ENCODE measurements around the gene ILDR1.
"Not testable (repeated sequence)": the region's sequence is repeated elsewhere in the genome, so short reads cannot be mapped to it uniquely, and the experiment has no call there.

Gene ILDR1

GRCh38 chr3:121962443-121962842 is 59.6 kb downstream of the ILDR1 start:
- no peak overlapping the region for H3K27ac ChIP-seq (ENCODE audit: low read length)
- H3K9me3 ChIP-seq (ENCODE audit: control insufficient read depth, low read depth, low read length) = no peaks in the 10 kb centered on the region
- H3K4me1 ChIP-seq (ENCODE audit: control insufficient read depth, low read depth, low read length) = peaks cover 7% of the 10 kb centered on the region
- no peaks in the 10 kb centered on the region for H3K36me3 ChIP-seq (ENCODE audit: control insufficient read depth, low read depth, low read length)
- H3K27me3 ChIP-seq (ENCODE audit: control insufficient read depth, insufficient read depth, low read length) = no peaks in the 10 kb centered on the region
- H3K4me3 ChIP-seq (ENCODE audit: low read length) = no peak overlapping the region
- H3K9ac ChIP-seq (ENCODE audit: low read length) = no peak overlapping the region

- no peak overlapping the region for H3K9ac ChIP-seq (ENCODE audit: low read length)
- H3K27me3 ChIP-seq (ENCODE audit: control insufficient read depth, insufficient read depth, low read length) = no peaks in the 10 kb centered on the region
- H3K27ac ChIP-seq (ENCODE audit: low read length) = no peak overlapping the region
- H3K4me3 ChIP-seq (ENCODE audit: low read length) = no peak overlapping the region
- H3K4me1 ChIP-seq (ENCODE audit: control insufficient read depth, low read depth, low read length) = peaks cover 13% of the 10 kb centered on the region
- no peaks in the 10 kb centered on the region for H3K9me3 ChIP-seq (ENCODE audit: control insufficient read depth, low read depth, low read length)
- H3K36me3 ChIP-seq (ENCODE audit: control insufficient read depth, low read depth, low read length) = no peaks in the 10 kb centered on the region
Measured at GRCh38 chr3:121961283-121961682, 60.8 kb downstream of the ILDR1 start.

- H3K9ac ChIP-seq (ENCODE audit: low read length) = no peak overlapping the region
- H3K9me3 ChIP-seq (ENCODE audit: control insufficient read depth, low read depth, low read length) = no peaks in the 10 kb centered on the region
- H3K4me1 ChIP-seq (ENCODE audit: control insufficient read depth, low read depth, low read length) = peaks cover 15% of the 10 kb centered on the region
- no peaks in the 10 kb centered on the region for H3K36me3 ChIP-seq (ENCODE audit: control insufficient read depth, low read depth, low read length)
- H3K4me3 ChIP-seq (ENCODE audit: low read length) = no peak overlapping the region
- H3K27me3 ChIP-seq (ENCODE audit: control insufficient read depth, insufficient read depth, low read length) = no peaks in the 10 kb centered on the region
- H3K27ac ChIP-seq (ENCODE audit: low read length) = no peak overlapping the region
Measured at GRCh38 chr3:121958801-121959200, 63.2 kb downstream of the ILDR1 start.

- Histone ChIP-seq H3K4me3 (ENCODE audit: low read length) (no peak overlapping the region), H3K36me3 (ENCODE audit: control insufficient read depth, low read depth, low read length) (no peaks in the 10 kb centered on the region), H3K9ac (ENCODE audit: low read length) (no peak overlapping the region), H3K4me1 (ENCODE audit: control insufficient read depth, low read depth, low read length) (peaks cover 15% of the 10 kb centered on the region), H3K27me3 (ENCODE audit: control insufficient read depth, insufficient read depth, low read length) (no peaks in the 10 kb centered on the region), H3K9me3 (ENCODE audit: control insufficient read depth, low read depth, low read length) (no peaks in the 10 kb centered on the region), H3K27ac (ENCODE audit: low read length) (no peak overlapping the region)
Measured at GRCh38 chr3:121957674-121958415, 64.2 kb downstream of the ILDR1 start.

GRCh38 chr3:121956363-121956762 is 65.7 kb downstream of the ILDR1 start:
- H3K4me3 ChIP-seq (ENCODE audit: low read length) = no peak overlapping the region
- no peak overlapping the region for H3K9ac ChIP-seq (ENCODE audit: low read length)
- H3K36me3 ChIP-seq (ENCODE audit: control insufficient read depth, low read depth, low read length) = no peaks in the 10 kb centered on the region
- H3K4me1 ChIP-seq (ENCODE audit: control insufficient read depth, low read depth, low read length) = peaks cover 15% of the 10 kb centered on the region
- H3K27ac ChIP-seq (ENCODE audit: low read length) = no peak overlapping the region
- no peaks in the 10 kb centered on the region for H3K27me3 ChIP-seq (ENCODE audit: control insufficient read depth, insufficient read depth, low read length)
- H3K9me3 ChIP-seq (ENCODE audit: control insufficient read depth, low read depth, low read length) = no peaks in the 10 kb centered on the region

- no peaks in the 10 kb centered on the region for H3K9me3 ChIP-seq (ENCODE audit: control insufficient read depth, low read depth, low read length)
- H3K9ac ChIP-seq (ENCODE audit: low read length) = no peak overlapping the region
- H3K27me3 ChIP-seq (ENCODE audit: control insufficient read depth, insufficient read depth, low read length) = no peaks in the 10 kb centered on the region
- H3K36me3 ChIP-seq (ENCODE audit: control insufficient read depth, low read depth, low read length) = no peaks in the 10 kb centered on the region
- H3K4me1 ChIP-seq (ENCODE audit: control insufficient read depth, low read depth, low read length) = peaks cover 3% of the 10 kb centered on the region
- no peak overlapping the region for H3K27ac ChIP-seq (ENCODE audit: low read length)
- H3K4me3 ChIP-seq (ENCODE audit: low read length) = no peak overlapping the region
Measured at GRCh38 chr3:121951291-121951919, 70.6 kb downstream of the ILDR1 start.

GRCh38 chr3:121948641-121949040 is 73.4 kb downstream of the ILDR1 start:
- H3K4me3 ChIP-seq (ENCODE audit: low read length) = no peak overlapping the region
- H3K27ac ChIP-seq (ENCODE audit: low read length) = no peak overlapping the region
- H3K9me3 ChIP-seq (ENCODE audit: control insufficient read depth, low read depth, low read length) = no peaks in the 10 kb centered on the region
- no peaks in the 10 kb centered on the region for H3K36me3 ChIP-seq (ENCODE audit: control insufficient read depth, low read depth, low read length)
- no peak overlapping the region for H3K9ac ChIP-seq (ENCODE audit: low read length)
- no peaks in the 10 kb centered on the region for H3K27me3 ChIP-seq (ENCODE audit: control insufficient read depth, insufficient read depth, low read length)
- no peaks in the 10 kb centered on the region for H3K4me1 ChIP-seq (ENCODE audit: control insufficient read depth, low read depth, low read length)

- no peak overlapping the region for H3K9ac ChIP-seq (ENCODE audit: low read length)
- H3K27ac ChIP-seq (ENCODE audit: low read length) = no peak overlapping the region
- no peaks in the 10 kb centered on the region for H3K27me3 ChIP-seq (ENCODE audit: control insufficient read depth, insufficient read depth, low read length)
- H3K9me3 ChIP-seq (ENCODE audit: control insufficient read depth, low read depth, low read length) = no peaks in the 10 kb centered on the region
- H3K4me3 ChIP-seq (ENCODE audit: low read length) = no peak overlapping the region
- peaks cover 7% of the 10 kb centered on the region for H3K4me1 ChIP-seq (ENCODE audit: control insufficient read depth, low read depth, low read length)
- H3K36me3 ChIP-seq (ENCODE audit: control insufficient read depth, low read depth, low read length) = no peaks in the 10 kb centered on the region
Measured at GRCh38 chr3:121943431-121943830, 78.6 kb downstream of the ILDR1 start.

- Histone ChIP-seq H3K9ac (ENCODE audit: low read length) (no peak overlapping the region), H3K4me3 (ENCODE audit: low read length) (no peak overlapping the region), H3K36me3 (ENCODE audit: control insufficient read depth, low read depth, low read length) (no peaks in the 10 kb centered on the region), H3K27ac (ENCODE audit: low read length) (no peak overlapping the region), H3K4me1 (ENCODE audit: control insufficient read depth, low read depth, low read length) (peaks cover 7% of the 10 kb centered on the region), H3K27me3 (ENCODE audit: control insufficient read depth, insufficient read depth, low read length) (no peaks in the 10 kb centered on the region), H3K9me3 (ENCODE audit: control insufficient read depth, low read depth, low read length) (no peaks in the 10 kb centered on the region)
Measured at GRCh38 chr3:121942116-121942786, 79.8 kb downstream of the ILDR1 start.

- Histone ChIP-seq H3K4me3 (ENCODE audit: low read length) (no peak overlapping the region), H3K27ac (ENCODE audit: low read length) (no peak overlapping the region), H3K27me3 (ENCODE audit: control insufficient read depth, insufficient read depth, low read length) (no peaks in the 10 kb centered on the region), H3K4me1 (ENCODE audit: control insufficient read depth, low read depth, low read length) (peaks cover 7% of the 10 kb centered on the region), H3K36me3 (ENCODE audit: control insufficient read depth, low read depth, low read length) (no peaks in the 10 kb centered on the region), H3K9me3 (ENCODE audit: control insufficient read depth, low read depth, low read length) (no peaks in the 10 kb centered on the region), H3K9ac (ENCODE audit: low read length) (no peak overlapping the region)
Measured at GRCh38 chr3:121941592-121941991, 80.5 kb downstream of the ILDR1 start.

GRCh38 chr3:121938141-121938855 is 83.7 kb downstream of the ILDR1 start:
- H3K27me3 ChIP-seq (ENCODE audit: control insufficient read depth, insufficient read depth, low read length); H3K36me3 ChIP-seq (ENCODE audit: control insufficient read depth, low read depth, low read length); H3K9me3 ChIP-seq (ENCODE audit: control insufficient read depth, low read depth, low read length); H3K27ac ChIP-seq (ENCODE audit: low read length); H3K9ac ChIP-seq (ENCODE audit: low read length); H3K4me1 ChIP-seq (ENCODE audit: control insufficient read depth, low read depth, low read length); H3K4me3 ChIP-seq (ENCODE audit: low read length): not testable (repeated sequence)

All from iPS-18a (cell line).